Putamen (tissue), 1 donor: ENCODE results near the gene SLC4A11.
"Not testable (repeated sequence)": the region's sequence is repeated elsewhere in the genome, so short reads cannot be mapped to it uniquely, and the experiment has no call there.

ENCODE experiments used
- DNase-seq: peaks from one replicate; pipeline ENCODE4 v3.0.0-alpha.2; 2016; ENCODE audit warnings: low spot score

SLC4A11 gene

DNA sequence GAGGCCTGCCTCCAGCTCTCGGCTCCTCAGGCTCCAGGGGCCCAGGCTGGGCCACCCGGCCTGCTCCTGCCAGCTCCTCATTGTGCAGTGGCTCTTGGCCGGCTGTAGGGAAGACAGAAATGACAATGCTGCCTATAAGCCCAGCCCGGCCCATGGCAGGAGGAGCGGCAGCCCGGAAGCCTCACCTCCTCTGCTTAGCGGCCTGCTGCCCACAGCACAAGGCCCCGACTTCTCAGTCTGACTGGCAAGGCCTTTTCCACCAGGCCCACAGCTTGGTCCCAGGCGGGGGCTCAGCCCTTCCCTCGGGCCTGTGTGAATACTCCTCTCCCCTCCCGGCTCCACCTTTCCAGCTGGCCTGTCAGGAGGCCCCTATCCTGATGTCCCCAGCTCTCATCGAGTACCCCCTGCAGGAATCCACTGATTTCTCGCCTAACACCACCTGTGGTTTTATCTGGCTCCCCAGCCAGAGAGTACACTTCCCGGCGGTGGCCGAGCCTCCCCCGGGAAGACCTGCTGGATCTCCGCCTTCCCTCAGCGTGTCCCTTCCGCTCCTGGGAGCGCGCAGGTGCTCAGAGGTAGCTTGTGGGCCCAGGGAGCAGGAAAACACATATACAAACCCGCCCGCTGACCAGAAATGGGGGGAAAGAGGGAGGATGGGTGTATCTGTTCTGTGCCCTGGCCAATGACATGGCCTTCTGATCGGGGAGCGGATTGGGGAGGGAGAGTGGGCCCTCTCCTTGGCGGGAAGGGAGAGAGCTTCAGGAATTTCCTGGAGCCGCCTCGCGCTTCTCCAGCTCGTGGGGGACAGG lies 35.5 kb downstream of the SLC4A11 start:
- DNase-seq: no peak

GRCh38 chr20:3202965-3203314 lies 36.0 kb downstream of the SLC4A11 start:
- no peak for DNase-seq

DNA sequence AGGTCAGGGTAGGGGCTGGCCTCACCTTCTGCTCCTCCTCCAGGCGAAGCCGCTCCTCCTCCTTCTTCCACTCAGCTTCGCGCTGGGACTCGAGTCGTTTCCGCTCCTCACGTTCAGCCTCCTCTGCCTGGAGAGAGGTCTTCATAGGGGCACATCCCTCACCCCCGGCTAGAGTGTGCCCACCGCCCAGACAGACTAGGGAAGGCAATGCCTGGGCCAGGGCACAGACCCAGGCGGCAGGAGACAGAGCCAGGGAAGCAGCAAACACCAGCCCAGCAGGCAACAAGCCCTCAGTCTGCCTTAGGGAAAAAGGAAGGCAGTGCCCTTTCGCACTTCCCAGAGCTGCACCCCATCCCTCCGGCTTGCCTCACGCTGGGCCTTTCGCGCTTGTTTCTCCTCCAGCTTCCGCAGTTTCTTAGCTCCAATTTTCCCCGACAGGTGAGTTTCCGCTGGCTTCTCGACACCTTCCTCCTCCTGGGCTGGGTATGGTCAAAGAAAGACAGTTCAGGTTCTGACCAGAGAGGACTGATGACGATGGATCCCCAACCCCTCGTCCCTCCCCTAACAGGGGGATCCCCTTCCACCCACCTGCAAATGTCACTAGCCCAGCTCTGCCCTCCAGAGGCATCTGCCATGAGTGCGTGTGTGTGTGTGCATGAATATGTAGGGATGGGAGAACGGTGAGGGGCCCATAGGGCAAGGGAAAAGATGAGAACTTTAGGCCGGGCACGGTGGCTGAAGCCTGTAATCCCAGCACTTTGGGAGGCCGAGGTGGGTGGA lies 38.8 kb downstream of the SLC4A11 start:
- DNase-seq: no peak

DNA sequence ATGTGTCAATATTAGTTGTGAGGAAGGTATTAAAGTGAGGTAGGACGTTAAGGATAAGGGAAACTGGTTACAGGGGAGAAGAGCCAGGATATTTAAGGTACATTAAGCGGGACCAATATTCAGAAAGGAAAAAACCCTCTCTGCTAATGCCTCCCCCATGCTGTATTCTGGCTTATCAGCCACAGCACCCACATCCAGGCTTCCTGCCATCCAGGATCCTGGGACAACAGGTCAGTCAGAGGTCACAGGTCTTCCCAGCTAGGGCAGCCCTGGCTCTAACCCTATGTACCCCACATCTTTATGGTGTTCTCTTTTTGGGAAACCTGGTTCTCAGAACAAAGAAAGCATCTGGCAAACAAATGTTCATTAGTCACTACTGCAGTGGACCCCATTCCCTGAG lies 39.8 kb downstream of the SLC4A11 start:
- DNase-seq: no peak

- DNase-seq: no peak
Measured at GRCh38 chr20:3195590-3196237, 43.3 kb downstream of the SLC4A11 start.

- no peak for DNase-seq
Measured at GRCh38 chr20:3194617-3195280, 44.2 kb downstream of the SLC4A11 start.

GRCh38 chr20:3193806-3194616 lies 45.0 kb downstream of the SLC4A11 start:
- DNase-seq: peak; percentile 85

DNA sequence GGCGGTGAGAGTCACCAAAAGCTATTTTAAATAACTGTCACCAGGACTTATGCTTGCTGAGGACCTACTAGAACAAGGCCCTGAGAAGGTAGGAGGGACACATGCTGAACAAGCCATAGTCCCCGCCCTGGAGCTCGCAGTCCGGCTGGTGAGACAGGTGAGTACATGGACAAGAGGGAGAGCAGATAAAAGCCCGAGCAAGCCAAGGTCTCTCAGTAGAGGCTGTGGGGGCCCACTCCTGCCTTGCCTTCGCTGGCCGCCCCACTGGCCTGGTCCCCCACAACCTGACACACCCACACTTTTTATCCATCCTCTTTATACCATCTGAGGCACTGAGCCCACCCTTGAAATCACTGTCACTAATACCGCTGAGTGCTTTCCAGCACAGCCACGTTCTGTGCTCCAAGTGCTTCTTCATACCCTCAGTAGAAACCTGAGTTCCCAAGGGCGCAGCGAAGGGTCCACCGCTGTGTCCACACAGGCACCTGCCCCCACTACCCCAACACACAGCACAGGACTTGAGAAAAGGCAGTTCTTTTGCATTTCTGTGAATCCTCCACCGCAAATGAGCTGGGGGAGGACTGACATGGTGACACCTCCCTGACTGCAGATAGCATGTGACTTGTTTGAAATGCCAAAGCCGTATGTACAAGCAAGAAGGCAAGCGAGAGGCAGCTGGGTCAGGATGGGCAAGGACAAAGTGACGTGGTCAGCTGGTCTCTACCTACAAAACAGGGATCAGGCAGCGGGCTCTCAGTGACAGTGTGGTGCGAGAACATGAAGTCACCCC lies 46.6 kb downstream of the SLC4A11 start:
- no peak for DNase-seq

GRCh38 chr20:3190681-3191111 lies 48.3 kb downstream of the SLC4A11 start:
- no peak for DNase-seq

GRCh38 chr20:3189561-3190131 lies 49.3 kb downstream of the SLC4A11 start:
- no peak for DNase-seq

DNA sequence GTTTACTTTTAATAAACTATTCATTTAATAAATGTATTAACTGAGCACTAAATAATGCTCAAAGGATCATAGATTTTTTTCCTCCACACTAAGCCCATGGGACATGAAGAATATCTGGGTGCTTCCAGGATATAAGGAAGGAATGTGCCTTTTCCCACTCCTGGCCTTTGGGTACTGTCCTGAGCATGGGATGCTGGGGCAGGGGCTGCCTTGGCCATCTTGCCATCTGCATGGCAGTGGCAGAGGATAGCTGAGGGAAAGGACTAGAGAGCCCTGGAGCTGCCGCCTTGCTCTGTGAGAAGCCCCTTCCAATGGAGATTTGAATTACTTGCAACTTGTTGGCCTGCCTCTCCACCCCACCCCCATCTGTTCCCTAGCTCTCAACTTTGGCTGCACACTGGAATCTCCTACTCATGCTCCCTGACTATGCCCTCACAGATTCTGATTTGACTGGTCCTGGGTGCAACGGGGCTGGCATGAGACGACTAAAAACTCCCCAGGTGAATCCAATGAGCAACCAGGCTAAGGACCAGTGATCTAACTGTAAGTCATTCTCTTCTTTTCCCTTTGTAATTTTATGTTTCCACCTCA lies 50.1 kb downstream of the SLC4A11 start:
- DNase-seq: no peak

DNA sequence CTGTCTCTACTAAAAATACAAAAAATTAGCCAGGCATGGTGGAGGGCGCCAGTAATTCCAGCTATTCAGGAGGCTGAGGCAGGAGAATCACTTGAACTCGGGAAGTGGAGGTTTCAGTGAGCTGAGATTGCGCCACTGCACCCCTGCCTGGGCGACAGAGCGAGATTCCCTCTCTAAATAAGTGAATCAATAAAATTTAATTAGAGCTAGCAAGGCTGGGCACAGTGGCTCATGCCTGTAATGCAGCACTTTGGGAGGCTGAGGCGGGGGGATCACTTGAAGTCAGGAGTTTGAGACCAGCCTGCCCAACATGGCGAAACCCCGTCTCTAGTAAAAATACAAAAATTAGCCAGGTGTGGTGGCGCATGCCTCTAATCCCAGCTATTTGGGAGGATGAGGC lies 51.1 kb downstream of the SLC4A11 start:
- not testable (repeated sequence) for DNase-seq

DNA sequence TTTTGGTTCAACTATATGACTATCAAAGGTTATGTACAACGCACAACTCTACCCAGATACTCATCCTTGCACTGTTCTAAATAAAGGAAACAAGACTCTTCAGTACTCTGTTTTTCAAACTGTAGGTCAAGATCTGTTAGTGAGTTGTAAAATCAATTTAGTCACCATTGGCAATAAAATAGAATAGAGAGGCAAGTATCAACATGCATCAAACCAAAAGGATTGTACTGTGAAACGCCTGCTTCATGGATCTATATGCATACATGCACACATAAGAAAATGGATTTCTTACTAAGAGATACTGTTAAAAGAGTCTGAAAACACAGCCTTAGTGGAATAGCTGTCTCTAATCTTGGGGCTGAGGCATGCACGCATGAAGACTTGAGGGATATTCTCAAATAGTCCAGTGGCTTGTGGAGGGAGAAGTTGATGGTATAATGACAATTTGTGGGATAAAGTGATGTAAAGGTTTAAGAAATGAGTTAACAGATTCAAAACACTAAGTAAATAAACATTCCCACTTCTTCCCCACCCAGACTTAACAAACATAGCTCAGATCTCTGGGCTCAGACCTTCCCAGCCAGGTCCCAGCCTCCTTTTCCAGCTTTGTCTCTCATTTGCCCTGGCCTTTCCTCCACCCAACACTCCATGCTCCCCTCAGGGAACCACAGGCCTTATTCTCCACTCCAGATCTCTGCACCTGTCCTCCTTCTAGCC lies 54.9 kb downstream of the SLC4A11 start:
- no peak for DNase-seq

GRCh38 chr20:3182429-3182828 lies 56.6 kb downstream of the SLC4A11 start:
- DNase-seq: not testable (repeated sequence)

- DNase-seq: no peak
Measured at GRCh38 chr20:3181270-3181669, 57.7 kb downstream of the SLC4A11 start.

- no peak for DNase-seq
Measured at GRCh38 chr20:3180319-3180718, 58.7 kb downstream of the SLC4A11 start.

GRCh38 chr20:3177746-3178485 lies 61.1 kb downstream of the SLC4A11 start:
- DNase-seq: no peak
